Lung (tissue), 12 donors: ENCODE data around the gene PALLD. TPM values are rescaled to one million over a fixed set of nuclear protein-coding genes. Genes with fewer than 3 reads are reported as not detected.

ENCODE experiments used
- ATAC-seq: fragments of 200-7000 bp; cut with Tn5 transposase; one replicate; pipeline ENCODE4 v1.9.1; 2020; ENCODE audit warnings: moderate number of reproducible peaks; ENCODE audit not compliant: insufficient read depth, low FRiP score
- DNase-seq, 3 donors: peaks; one replicate each; pipeline ENCODE4 v3.0.0-alpha.2; 2013 to 2017
- H3K27ac ChIP-seq, 2 donors: one replicate each; pipeline ENCODE4 v1.5.1; 2013; ENCODE audit warnings: mild to moderate bottlenecking in 2 of 2, moderate library complexity in 2 of 2, control low read depth in 1 of 2, inconsistent platforms in 1 of 2, low read depth in 1 of 2, low read length in 1 of 2
- H3K27me3 ChIP-seq, 3 donors: one replicate each; pipeline ENCODE4 v1.5.1; 2013; ENCODE audit warnings: low read length in 2 of 3; ENCODE audit not compliant: control insufficient read depth in 3 of 3, insufficient read depth in 3 of 3
- H3K36me3 ChIP-seq, 4 donors: one replicate each; pipeline ENCODE4 v1.5.1; 2013; ENCODE audit warnings: low read length in 4 of 4, mild to moderate bottlenecking in 1 of 4, moderate library complexity in 1 of 4; ENCODE audit not compliant: control insufficient read depth in 4 of 4, insufficient read depth in 4 of 4
- H3K4me1 ChIP-seq, 5 donors: one replicate each; pipeline ENCODE4 v1.5.1; 2013; ENCODE audit warnings: low read length in 5 of 5, mild to moderate bottlenecking in 2 of 5, moderate library complexity in 1 of 5; ENCODE audit not compliant: control insufficient read depth in 5 of 5, insufficient read depth in 5 of 5
- H3K4me3 ChIP-seq: one replicate; pipeline ENCODE4 v1.5.1; 2013; ENCODE audit warnings: mild to moderate bottlenecking, control low read depth, moderate library complexity
- H3K9ac ChIP-seq, 2 donors: one replicate each; pipeline ENCODE4 v1.5.1; 2013; ENCODE audit warnings: low read length in 2 of 2, control low read depth in 1 of 2; ENCODE audit not compliant: insufficient read depth in 1 of 2
- H3K9me3 ChIP-seq, 4 donors: one replicate each; pipeline ENCODE4 v1.5.1; 2013; ENCODE audit warnings: low read length in 3 of 4, mild to moderate bottlenecking in 1 of 4, moderate library complexity in 1 of 4; ENCODE audit not compliant: control insufficient read depth in 4 of 4, insufficient read depth in 3 of 4
- WGBS, 2 donors: extraction: QIAGEN DNeasy Blood & Tissue Kit; methylation state at CpG; one replicate each; pipeline ENCODE4 v1.1.7; 2013; 5-methylcytosine and 5-hydroxymethylcytosine counted together
- polyA plus RNA-seq, 2 donors: library from polyadenylated mRNA; stranded (reverse); fragments of 200-250 nt; gene quantifications; one replicate each; pipeline ENCODE4 v1.2.1, GENCODE V29; 2013
- total RNA-seq, 2 donors: library from RNA; depleted of rRNA in 1 of 2; stranded (reverse); fragments of >200 nt in 1 of 2; gene quantifications; one replicate each; pipeline ENCODE4 v1.2.1, GENCODE V29; 2014 to 2021
- TF ChIP-seq, protein P1 (sequence below): IDR thresholded peaks from 2 replicates; pipeline ENCODE4 v1.5.1; 2012; ENCODE audit warnings: mild to moderate bottlenecking; ENCODE audit errors: control extremely low read depth, extremely low read depth
- donor health status: control.
- donor health status: control.
- donor health status: Bipolar disorder and iron deficiency.
- donor health status: healthy.
- donor health status: DM: yes; HTN: yes; CAD: no.

PALLD gene
- total and polyA plus RNA-seq, 4 donors = 20.7 to 139 (median 63.0) TPM

DNA sequence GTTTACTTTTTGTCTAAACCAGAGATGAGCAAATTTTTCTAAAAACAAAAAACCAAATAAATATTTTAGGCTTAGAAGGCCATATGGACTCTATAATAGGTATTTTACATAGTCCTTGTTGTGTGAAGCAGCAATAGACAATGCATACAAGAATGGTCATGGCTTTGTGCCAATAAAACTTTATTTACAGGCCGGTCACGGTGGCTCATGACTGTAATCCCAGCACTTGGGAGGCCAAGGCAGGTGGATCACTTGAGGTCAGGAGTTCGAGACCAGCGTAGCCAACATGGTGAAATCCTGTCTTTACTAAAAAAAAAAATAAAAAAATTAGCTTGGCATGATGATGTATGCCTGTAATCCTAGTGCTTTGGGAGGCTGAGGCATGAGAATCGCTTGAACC, 285.6 kb downstream of the PALLD start:
- H3K27me3 ChIP-seq = no peaks in the 10 kb centered on the region
- no peaks in the 10 kb centered on the region for H3K9me3 ChIP-seq
- TF ChIP-seq, protein P1, sequence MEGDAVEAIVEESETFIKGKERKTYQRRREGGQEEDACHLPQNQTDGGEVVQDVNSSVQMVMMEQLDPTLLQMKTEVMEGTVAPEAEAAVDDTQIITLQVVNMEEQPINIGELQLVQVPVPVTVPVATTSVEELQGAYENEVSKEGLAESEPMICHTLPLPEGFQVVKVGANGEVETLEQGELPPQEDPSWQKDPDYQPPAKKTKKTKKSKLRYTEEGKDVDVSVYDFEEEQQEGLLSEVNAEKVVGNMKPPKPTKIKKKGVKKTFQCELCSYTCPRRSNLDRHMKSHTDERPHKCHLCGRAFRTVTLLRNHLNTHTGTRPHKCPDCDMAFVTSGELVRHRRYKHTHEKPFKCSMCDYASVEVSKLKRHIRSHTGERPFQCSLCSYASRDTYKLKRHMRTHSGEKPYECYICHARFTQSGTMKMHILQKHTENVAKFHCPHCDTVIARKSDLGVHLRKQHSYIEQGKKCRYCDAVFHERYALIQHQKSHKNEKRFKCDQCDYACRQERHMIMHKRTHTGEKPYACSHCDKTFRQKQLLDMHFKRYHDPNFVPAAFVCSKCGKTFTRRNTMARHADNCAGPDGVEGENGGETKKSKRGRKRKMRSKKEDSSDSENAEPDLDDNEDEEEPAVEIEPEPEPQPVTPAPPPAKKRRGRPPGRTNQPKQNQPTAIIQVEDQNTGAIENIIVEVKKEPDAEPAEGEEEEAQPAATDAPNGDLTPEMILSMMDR = no peak
- ATAC-seq = no peak
- H3K4me3 ChIP-seq = no peak overlapping the region
- DNase-seq = no peak
- H3K4me1 ChIP-seq = peaks cover 0 to 6% (median 0%) of the 10 kb centered on the region in 5 donors
- no peak overlapping the region for H3K9ac ChIP-seq
- 87 to 89% methylated on average over 5 of the region's 5 CpGs for WGBS, 2 donors
- H3K36me3 ChIP-seq = no peaks in the 10 kb centered on the region
- H3K27ac ChIP-seq = no peak overlapping the region

DNA sequence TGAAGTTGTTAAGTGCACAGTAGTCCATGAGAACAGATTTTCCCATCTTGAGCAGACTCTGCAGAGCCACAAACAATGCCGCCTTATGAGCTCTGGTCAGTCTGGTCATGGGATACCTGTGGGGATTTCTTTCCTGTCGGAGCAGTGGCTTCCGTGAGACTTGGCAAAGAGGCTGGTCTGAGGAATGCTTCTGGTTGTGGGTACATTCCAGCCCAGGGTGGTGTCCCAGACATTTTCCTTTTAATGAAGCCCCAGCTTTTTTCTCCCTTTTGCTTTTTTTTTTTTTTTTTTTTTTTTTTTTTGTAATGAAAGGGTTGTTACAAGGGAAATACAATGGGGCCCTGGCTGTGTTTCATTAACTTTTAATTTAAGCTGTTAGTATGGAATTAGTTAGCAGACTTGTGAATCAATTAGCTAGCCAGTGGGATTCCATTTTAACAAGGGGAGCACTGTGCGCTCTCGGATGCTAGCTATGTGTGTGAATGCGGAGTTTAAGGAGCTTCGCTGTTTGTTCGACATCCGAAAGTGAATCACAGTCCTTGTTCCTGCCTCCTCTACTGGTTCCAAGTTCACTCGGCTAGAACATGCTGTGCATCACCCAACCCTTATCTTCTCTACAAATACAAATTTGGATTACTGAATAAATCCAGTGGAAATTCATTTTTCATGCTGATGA, 288.1 kb downstream of the PALLD start:
- 90% methylated on average over 10 of the region's 10 CpGs for WGBS, 2 donors
- TF ChIP-seq, protein P1 = no peak
- no peaks in the 10 kb centered on the region for H3K36me3 ChIP-seq
- H3K27ac ChIP-seq = no peak overlapping the region
- no peaks in the 10 kb centered on the region for H3K27me3 ChIP-seq
- H3K4me3 ChIP-seq = no peak overlapping the region
- DNase-seq (no peak), ATAC-seq (no peak)
- no peaks in the 10 kb centered on the region for H3K9me3 ChIP-seq
- H3K9ac ChIP-seq = no peak overlapping the region
- peaks cover 0 to 6% (median 0%) of the 10 kb centered on the region in 5 donors for H3K4me1 ChIP-seq

DNA sequence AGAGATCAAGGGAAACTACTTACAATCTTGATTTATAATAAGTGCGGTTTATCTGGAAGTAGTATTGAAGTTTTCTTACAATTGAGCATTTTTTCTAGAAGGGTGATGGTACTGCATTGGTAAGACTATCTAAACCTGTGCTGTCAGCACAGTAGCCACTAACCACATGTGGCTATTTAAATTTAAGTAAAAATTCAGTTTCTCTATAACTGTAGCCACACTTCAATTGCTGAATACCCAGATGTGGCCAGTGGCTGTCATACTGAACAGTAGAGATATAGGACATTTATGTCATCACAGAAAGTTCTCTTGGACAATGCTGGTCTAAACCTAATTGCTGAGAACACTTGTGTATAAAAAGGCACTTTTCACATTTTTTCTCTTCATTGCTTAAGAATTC, 290.5 kb downstream of the PALLD start:
- 92 to 95% methylated on average over 1 of the region's 1 CpG for WGBS, 2 donors
- no peak for ATAC-seq
- TF ChIP-seq, protein P1 = no peak

More for the DNA sequence above, 290.5 kb downstream of the PALLD start:
- H3K4me1 ChIP-seq = no peaks in the 10 kb centered on the region
- H3K4me3 ChIP-seq = no peak overlapping the region
- DNase-seq = no peak
- H3K36me3 ChIP-seq = no peaks in the 10 kb centered on the region
- H3K9me3 ChIP-seq = no peaks in the 10 kb centered on the region
- no peak overlapping the region for H3K9ac ChIP-seq
- H3K27me3 ChIP-seq = no peaks in the 10 kb centered on the region
- H3K27ac ChIP-seq = peak overlapping the region in 1 of 2 donors; percentile 15
